Activated naive CD8-positive, alpha-beta T cell (primary cell): ENCODE data around the gene USP37.
A peak's percentile ranks its signal among the peaks of the same experiment; 100 is the strongest.

ENCODE experiments used
- H3K27ac Mint-ChIP-seq: one replicate; pipeline ENCODE4 v1.8.0; 2021; ENCODE audit warnings: mixed read lengths
- H3K27me3 Mint-ChIP-seq: one replicate; pipeline ENCODE4 v1.8.0; 2021; ENCODE audit warnings: mixed read lengths
- H3K36me3 Mint-ChIP-seq: one replicate; pipeline ENCODE4 v1.8.0; 2021; ENCODE audit warnings: mixed read lengths
- H3K4me1 Mint-ChIP-seq: one replicate; pipeline ENCODE4 v1.8.0; 2021; ENCODE audit warnings: low read depth, mixed read lengths
- H3K4me3 Mint-ChIP-seq: one replicate; pipeline ENCODE4 v1.8.0; 2021; ENCODE audit warnings: mild to moderate bottlenecking, mixed read lengths
- H3K9me3 Mint-ChIP-seq: one replicate; pipeline ENCODE4 v1.8.0; 2021; ENCODE audit warnings: low read depth, mixed read lengths

USP37 gene

GRCh38 chr2:218568190-218569037 is at the start of gene USP37, which contains the start of gene CNOT9:
USP37 (minus strand) TSS chr2:218568351; CDS start chr2:218558653, 9,698 bp downstream.
CNOT9 (plus strand) TSS chr2:218568839; CDS start chr2:218568955, 116 bp downstream.
- Mint-ChIP-seq H3K36me3 (peaks cover 9% of the 10 kb centered on the region), H3K27ac (peak within 1 kb of the TSS; percentile 100), H3K4me1 (peaks cover 60% of the 10 kb centered on the region), H3K27me3 (no peaks in the 10 kb centered on the region), H3K4me3 (peak within 1 kb of the TSS; percentile 96), H3K9me3 (no peaks in the 10 kb centered on the region)

GRCh38 chr2:218615868-218616315 is 47.7 kb upstream of the USP37 start:
- H3K36me3 Mint-ChIP-seq: no peaks in the 10 kb centered on the region
- no peak overlapping the region for H3K27ac Mint-ChIP-seq
- H3K9me3 Mint-ChIP-seq: no peaks in the 10 kb centered on the region
- H3K4me1 Mint-ChIP-seq: no peaks in the 10 kb centered on the region
- no peak overlapping the region for H3K4me3 Mint-ChIP-seq
- no peaks in the 10 kb centered on the region for H3K27me3 Mint-ChIP-seq

GRCh38 chr2:218607436-218608115 is 39.4 kb upstream of the USP37 start, which contains the start of gene PLCD4:
PLCD4 (plus strand) TSS chr2:218607899; CDS start chr2:218615740, 7,841 bp downstream.
- H3K4me1 Mint-ChIP-seq: no peaks in the 10 kb centered on the region
- peaks cover 13% of the 10 kb centered on the region for H3K27me3 Mint-ChIP-seq
- no peak within 1 kb of the TSS for H3K4me3 Mint-ChIP-seq
- no peaks in the 10 kb centered on the region for H3K36me3 Mint-ChIP-seq
- no peak within 1 kb of the TSS for H3K27ac Mint-ChIP-seq
- H3K9me3 Mint-ChIP-seq: no peaks in the 10 kb centered on the region

GRCh38 chr2:218605432-218605831 is 37.3 kb upstream of the USP37 start:
- Mint-ChIP-seq H3K4me1 (no peaks in the 10 kb centered on the region), H3K9me3 (no peaks in the 10 kb centered on the region), H3K27me3 (peaks cover 13% of the 10 kb centered on the region), H3K4me3 (no peak overlapping the region), H3K36me3 (no peaks in the 10 kb centered on the region), H3K27ac (no peak overlapping the region)

- H3K4me3 Mint-ChIP-seq: no peak overlapping the region
- H3K4me1 Mint-ChIP-seq: peaks cover 16% of the 10 kb centered on the region
- H3K27me3 Mint-ChIP-seq: no peaks in the 10 kb centered on the region
- no peaks in the 10 kb centered on the region for H3K9me3 Mint-ChIP-seq
- no peak overlapping the region for H3K27ac Mint-ChIP-seq
- peaks cover 12% of the 10 kb centered on the region for H3K36me3 Mint-ChIP-seq
Measured at GRCh38 chr2:218585541-218585940, 17.4 kb upstream of the USP37 start.

GRCh38 chr2:218583983-218584850 is 16.1 kb upstream of the USP37 start:
- no peaks in the 10 kb centered on the region for H3K27me3 Mint-ChIP-seq
- no peak overlapping the region for H3K4me3 Mint-ChIP-seq
- H3K36me3 Mint-ChIP-seq: peaks cover 8% of the 10 kb centered on the region
- H3K27ac Mint-ChIP-seq: peak overlapping the region; percentile 17
- H3K4me1 Mint-ChIP-seq: peaks cover 21% of the 10 kb centered on the region
- H3K9me3 Mint-ChIP-seq: no peaks in the 10 kb centered on the region

- Mint-ChIP-seq H3K4me3 (no peak overlapping the region), H3K27me3 (no peaks in the 10 kb centered on the region), H3K9me3 (no peaks in the 10 kb centered on the region), H3K4me1 (peaks cover 36% of the 10 kb centered on the region), H3K36me3 (peaks cover 8% of the 10 kb centered on the region), H3K27ac (peak overlapping the region; percentile 58)
Measured at GRCh38 chr2:218582076-218582475, 13.9 kb upstream of the USP37 start.

GRCh38 chr2:218578272-218578877 is 10.2 kb upstream of the USP37 start:
- Mint-ChIP-seq H3K27ac (peak overlapping the region; percentile 50), H3K4me1 (peaks cover 50% of the 10 kb centered on the region), H3K27me3 (no peaks in the 10 kb centered on the region), H3K9me3 (no peaks in the 10 kb centered on the region), H3K4me3 (peak overlapping the region; percentile 49), H3K36me3 (peaks cover 5% of the 10 kb centered on the region)

- Mint-ChIP-seq H3K4me1 (peaks cover 50% of the 10 kb centered on the region), H3K27me3 (no peaks in the 10 kb centered on the region), H3K36me3 (peaks cover 3% of the 10 kb centered on the region), H3K4me3 (no peak overlapping the region), H3K9me3 (no peaks in the 10 kb centered on the region), H3K27ac (peak overlapping the region; percentile 50)
Measured at GRCh38 chr2:218577482-218578220, 9.5 kb upstream of the USP37 start.

- no peaks in the 10 kb centered on the region for H3K36me3 Mint-ChIP-seq
Measured at GRCh38 chr2:218576854-218577253, 8.7 kb upstream of the USP37 start.

GRCh38 chr2:218570850-218571249 is 2.7 kb upstream of the USP37 start:
- peak overlapping the region; percentile 96 for H3K4me3 Mint-ChIP-seq
- H3K36me3 Mint-ChIP-seq: peaks cover 7% of the 10 kb centered on the region
- peaks cover 61% of the 10 kb centered on the region for H3K4me1 Mint-ChIP-seq
- H3K27ac Mint-ChIP-seq: peak overlapping the region; percentile 100
- H3K9me3 Mint-ChIP-seq: no peaks in the 10 kb centered on the region
- H3K27me3 Mint-ChIP-seq: no peaks in the 10 kb centered on the region

More at GRCh38 chr2:218576854-218577253, 8.7 kb upstream of the USP37 start:
- Mint-ChIP-seq H3K4me1 (peaks cover 48% of the 10 kb centered on the region), H3K27ac (no peak overlapping the region), H3K9me3 (no peaks in the 10 kb centered on the region), H3K4me3 (no peak overlapping the region), H3K27me3 (no peaks in the 10 kb centered on the region)

- Mint-ChIP-seq H3K4me3 (peak overlapping the region; percentile 96), H3K36me3 (peaks cover 7% of the 10 kb centered on the region), H3K4me1 (peaks cover 58% of the 10 kb centered on the region), H3K9me3 (no peaks in the 10 kb centered on the region), H3K27ac (peak overlapping the region; percentile 100), H3K27me3 (no peaks in the 10 kb centered on the region)
Measured at GRCh38 chr2:218569661-218570500, 1.7 kb upstream of the USP37 start.

- Mint-ChIP-seq H3K4me3 (peak overlapping the region; percentile 96), H3K36me3 (peaks cover 9% of the 10 kb centered on the region), H3K9me3 (no peaks in the 10 kb centered on the region), H3K27me3 (no peaks in the 10 kb centered on the region), H3K4me1 (peaks cover 56% of the 10 kb centered on the region), H3K27ac (peak overlapping the region; percentile 100)
Measured at GRCh38 chr2:218569038-218569431, 884 bp upstream of the USP37 start.
